Neural cell (in vitro differentiated cells): Measurements from ENCODE around the gene IFFO2. TPM values are rescaled to one million over a fixed set of nuclear protein-coding genes. Genes with fewer than 3 reads are reported as not detected.

Experiments
- H2AFZ ChIP-seq: fragments of 200-600, 300-800 bp; sonication (generic), shearing (Covaris generic); 2 replicates; pipeline ENCODE4 v1.6.0; 2014; ENCODE audit warnings: low read depth, mild to moderate bottlenecking, antibody characterized with exemption, low read length, moderate library complexity
- H3F3A ChIP-seq: fragments of 200-600 bp; shearing (Covaris generic); 2 replicates; pipeline ENCODE4 v1.6.1; 2016; ENCODE audit warnings: mild to moderate bottlenecking, moderate library complexity, mixed read lengths, antibody characterized with exemption, low read length; ENCODE audit not compliant: insufficient read depth, poor library complexity, severe bottlenecking
- H3K27ac ChIP-seq: fragments of 200-600, 300-800 bp; sonication (generic), shearing (Covaris generic); 2 replicates; pipeline ENCODE4 v1.5.1; 2014; ENCODE audit warnings: mild to moderate bottlenecking, low read length, moderate library complexity
- H3K27me3 ChIP-seq: fragments of 300-800, 200-600 bp; sonication (generic), shearing (Covaris generic); 2 replicates; pipeline ENCODE4 v1.6.0; 2014; ENCODE audit warnings: mild to moderate bottlenecking, low read depth, low read length, moderate library complexity; ENCODE audit not compliant: insufficient read depth
- H3K36me3 ChIP-seq: fragments of 300-800, 200-600 bp; sonication (generic), shearing (Covaris generic); 2 replicates; pipeline ENCODE4 v1.5.1; 2014; ENCODE audit warnings: mild to moderate bottlenecking, antibody characterized with exemption, low read length, moderate library complexity; ENCODE audit not compliant: insufficient read depth
- H3K4me2 ChIP-seq: fragments of 300-800, 200-600 bp; sonication (generic), shearing (Covaris generic); 2 replicates; pipeline ENCODE4 v1.6.0; 2014; ENCODE audit warnings: mild to moderate bottlenecking, low read length
- H3K4me3 ChIP-seq: fragments of 300-800, 200-600 bp; sonication (generic), shearing (Covaris generic); 2 replicates; pipeline ENCODE4 v1.5.1; 2014; ENCODE audit warnings: mild to moderate bottlenecking, low read length, moderate library complexity
- H3K79me2 ChIP-seq: fragments of 200-600 bp; shearing (Covaris generic); replicated peaks from 2 replicates; pipeline ENCODE4 v1.6.0; 2014; ENCODE audit warnings: mild to moderate bottlenecking, low read length, moderate library complexity; ENCODE audit not compliant: insufficient read depth
- H3K9ac ChIP-seq: fragments of 300-800, 200-600 bp; sonication (generic), shearing (Covaris generic); 2 replicates; pipeline ENCODE4 v1.6.1; 2016; ENCODE audit warnings: mild to moderate bottlenecking, low read length, mixed read lengths
- H3K9me2 ChIP-seq: fragments of 200-600 bp; shearing (Covaris generic); 2 replicates; pipeline ENCODE4 v1.6.1; 2016; ENCODE audit warnings: mild to moderate bottlenecking, low read length, mixed read lengths; ENCODE audit not compliant: insufficient read depth
- H3K9me3 ChIP-seq: fragments of 200-600, 300-800 bp; sonication (generic), shearing (Covaris generic); 2 replicates; pipeline ENCODE4 v1.6.1; 2016; ENCODE audit warnings: mild to moderate bottlenecking, mixed run types, low read length, moderate library complexity, mixed read lengths
- H4K20me1 ChIP-seq: fragments of 200-600 bp; shearing (Covaris generic); 2 replicates; pipeline ENCODE4 v1.6.1; 2016; ENCODE audit warnings: mild to moderate bottlenecking, mixed run types; ENCODE audit not compliant: insufficient read depth
- EP300 ChIP-seq: fragments of 450-650 bp; conservative IDR thresholded peaks from 2 replicates; pipeline ENCODE4 v1.6.1; 2014; ENCODE audit warnings: antibody characterized with exemption, mild to moderate bottlenecking, moderate library complexity; ENCODE audit not compliant: poor library complexity, severe bottlenecking
- EZH2 ChIP-seq: fragments of 200-600, 300-800 bp; shearing (Covaris generic), sonication (generic); IDR thresholded peaks from 2 replicates; pipeline ENCODE4 v1.6.1; 2014; ENCODE audit warnings: antibody characterized with exemption, low read length, borderline replicate concordance, mild to moderate bottlenecking; ENCODE audit not compliant: insufficient read depth, poor library complexity, severe bottlenecking
- MXI1 ChIP-seq: fragments of 450-650 bp; conservative IDR thresholded peaks from 2 replicates; pipeline ENCODE4 v1.6.1; 2014; ENCODE audit warnings: antibody characterized with exemption, mild to moderate bottlenecking; ENCODE audit not compliant: poor library complexity, severe bottlenecking
- POLR2AphosphoS5 ChIP-seq: IDR thresholded peaks from 2 replicates; pipeline ENCODE4 v1.6.1; 2012
- RAD21 ChIP-seq: fragments of 450-650 bp; conservative IDR thresholded peaks from 2 replicates; pipeline ENCODE4 v1.6.1; 2014; ENCODE audit warnings: antibody characterized with exemption, mild to moderate bottlenecking, moderate library complexity
- SMC3 ChIP-seq: fragments of 450-650 bp; conservative IDR thresholded peaks from 2 replicates; pipeline ENCODE4 v1.6.1; 2014; ENCODE audit warnings: antibody characterized with exemption, mild to moderate bottlenecking, moderate library complexity; ENCODE audit not compliant: poor library complexity
- TAF1 ChIP-seq: IDR thresholded peaks from 2 replicates; pipeline ENCODE4 v1.6.1; 2012; ENCODE audit warnings: low read depth
- polyA plus RNA-seq: library from polyadenylated mRNA; depleted of rRNA; stranded (reverse); fragments of >200 nt; gene quantifications from 2 replicates; pipeline ENCODE4 v1.2.3, GENCODE V29; 2014
- TF ChIP-seq, protein P1 (sequence below): fragments of 450-650 bp; IDR thresholded peaks from 2 replicates; pipeline ENCODE4 v1.5.1; 2014; ENCODE audit warnings: antibody characterized with exemption, mild to moderate bottlenecking, moderate library complexity; ENCODE audit not compliant: poor library complexity, severe bottlenecking
- TF ChIP-seq, protein P2 (sequence below): IDR thresholded peaks from 2 replicates; pipeline ENCODE4 v1.6.1; 2012; ENCODE audit warnings: borderline replicate concordance

Gene IFFO2
- polyA plus RNA-seq, 1 donor from 2014 or later = 2.6 TPM

DNA sequence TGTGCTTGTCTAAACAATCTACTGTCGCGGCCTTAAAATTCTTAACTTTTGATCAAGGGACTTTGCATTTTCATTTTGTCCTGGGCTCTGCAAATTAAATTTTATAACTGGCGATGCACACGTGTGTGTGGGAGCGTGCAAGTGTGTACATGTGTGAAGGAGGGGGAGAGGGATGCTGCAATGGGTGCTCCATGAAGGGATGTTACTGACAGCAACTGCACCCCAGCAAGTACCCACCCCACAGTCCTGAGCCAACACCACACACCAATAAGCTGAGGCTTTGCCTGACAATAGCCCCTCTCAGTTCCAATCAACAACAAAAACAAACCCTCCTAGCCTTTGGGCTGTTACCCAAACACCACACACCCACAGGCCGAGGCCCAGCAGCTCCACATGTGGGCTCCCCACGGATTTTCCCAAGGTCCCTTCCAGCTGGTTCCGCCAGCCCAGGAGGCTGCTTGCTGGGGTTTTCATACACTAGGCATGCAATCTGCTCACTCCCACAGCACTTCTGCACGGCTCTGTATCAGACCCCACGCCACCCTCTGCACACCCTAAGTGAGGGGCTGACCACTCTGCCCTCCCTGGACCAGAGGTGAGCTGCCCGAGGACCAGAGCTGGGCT, 32.8 kb upstream of the IFFO2 start:
- Histone ChIP-seq H3K9me2 (no peaks in the 10 kb centered on the region), H3F3A (no peaks in the 10 kb centered on the region), H2AFZ (no peak overlapping the region), H3K9ac (no peak overlapping the region), H3K4me2 (no peak overlapping the region), H3K27ac (no peak overlapping the region), H3K9me3 (no peaks in the 10 kb centered on the region), H3K79me2 (no peaks in the 10 kb centered on the region), H3K27me3 (no peaks in the 10 kb centered on the region), H4K20me1 (no peaks in the 10 kb centered on the region), H3K36me3 (no peaks in the 10 kb centered on the region), H3K4me3 (no peak overlapping the region)
- no peak for TF ChIP-seq EP300
- TF ChIP-seq TAF1 = no peak
- no peak for TF ChIP-seq SMC3
- no peak for TF ChIP-seq EZH2
- TF ChIP-seq, protein P1, sequence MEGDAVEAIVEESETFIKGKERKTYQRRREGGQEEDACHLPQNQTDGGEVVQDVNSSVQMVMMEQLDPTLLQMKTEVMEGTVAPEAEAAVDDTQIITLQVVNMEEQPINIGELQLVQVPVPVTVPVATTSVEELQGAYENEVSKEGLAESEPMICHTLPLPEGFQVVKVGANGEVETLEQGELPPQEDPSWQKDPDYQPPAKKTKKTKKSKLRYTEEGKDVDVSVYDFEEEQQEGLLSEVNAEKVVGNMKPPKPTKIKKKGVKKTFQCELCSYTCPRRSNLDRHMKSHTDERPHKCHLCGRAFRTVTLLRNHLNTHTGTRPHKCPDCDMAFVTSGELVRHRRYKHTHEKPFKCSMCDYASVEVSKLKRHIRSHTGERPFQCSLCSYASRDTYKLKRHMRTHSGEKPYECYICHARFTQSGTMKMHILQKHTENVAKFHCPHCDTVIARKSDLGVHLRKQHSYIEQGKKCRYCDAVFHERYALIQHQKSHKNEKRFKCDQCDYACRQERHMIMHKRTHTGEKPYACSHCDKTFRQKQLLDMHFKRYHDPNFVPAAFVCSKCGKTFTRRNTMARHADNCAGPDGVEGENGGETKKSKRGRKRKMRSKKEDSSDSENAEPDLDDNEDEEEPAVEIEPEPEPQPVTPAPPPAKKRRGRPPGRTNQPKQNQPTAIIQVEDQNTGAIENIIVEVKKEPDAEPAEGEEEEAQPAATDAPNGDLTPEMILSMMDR = no peak
- no peak for TF ChIP-seq MXI1
- no peak for TF ChIP-seq POLR2AphosphoS5

DNA sequence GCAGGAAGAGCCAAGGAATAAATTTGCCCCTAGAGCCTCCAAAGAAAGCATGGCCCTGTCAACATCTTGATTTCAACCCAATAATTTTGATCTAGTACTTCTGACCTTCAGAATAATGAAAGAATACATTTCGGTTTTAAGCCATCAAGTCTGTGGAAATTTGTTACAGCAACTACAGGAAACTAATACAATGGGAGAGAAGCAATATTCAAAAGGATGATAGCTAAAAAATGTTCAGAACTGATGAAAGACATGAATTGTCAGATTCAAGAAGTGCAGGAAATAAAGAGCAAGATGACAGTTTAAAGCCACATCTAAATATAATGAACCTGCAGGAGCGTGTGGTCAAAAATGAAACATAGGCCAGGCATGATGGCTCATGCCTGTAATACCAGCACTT, 24.8 kb upstream of the IFFO2 start:
- Histone ChIP-seq H4K20me1 (no peaks in the 10 kb centered on the region), H3K9ac (no peak overlapping the region), H3K4me2 (no peak overlapping the region), H3F3A (no peaks in the 10 kb centered on the region), H2AFZ (no peak overlapping the region), H3K27me3 (no peaks in the 10 kb centered on the region), H3K36me3 (no peaks in the 10 kb centered on the region), H3K79me2 (no peaks in the 10 kb centered on the region), H3K27ac (no peak overlapping the region), H3K9me3 (peaks cover 5% of the 10 kb centered on the region), H3K4me3 (no peak overlapping the region), H3K9me2 (no peaks in the 10 kb centered on the region)
- TF ChIP-seq, protein P1 = no peak
- TF ChIP-seq EZH2 = no peak
- no peak for TF ChIP-seq EP300
- no peak for TF ChIP-seq SMC3
- no peak for TF ChIP-seq MXI1
- no peak for TF ChIP-seq RAD21
- TF ChIP-seq, protein P2, sequence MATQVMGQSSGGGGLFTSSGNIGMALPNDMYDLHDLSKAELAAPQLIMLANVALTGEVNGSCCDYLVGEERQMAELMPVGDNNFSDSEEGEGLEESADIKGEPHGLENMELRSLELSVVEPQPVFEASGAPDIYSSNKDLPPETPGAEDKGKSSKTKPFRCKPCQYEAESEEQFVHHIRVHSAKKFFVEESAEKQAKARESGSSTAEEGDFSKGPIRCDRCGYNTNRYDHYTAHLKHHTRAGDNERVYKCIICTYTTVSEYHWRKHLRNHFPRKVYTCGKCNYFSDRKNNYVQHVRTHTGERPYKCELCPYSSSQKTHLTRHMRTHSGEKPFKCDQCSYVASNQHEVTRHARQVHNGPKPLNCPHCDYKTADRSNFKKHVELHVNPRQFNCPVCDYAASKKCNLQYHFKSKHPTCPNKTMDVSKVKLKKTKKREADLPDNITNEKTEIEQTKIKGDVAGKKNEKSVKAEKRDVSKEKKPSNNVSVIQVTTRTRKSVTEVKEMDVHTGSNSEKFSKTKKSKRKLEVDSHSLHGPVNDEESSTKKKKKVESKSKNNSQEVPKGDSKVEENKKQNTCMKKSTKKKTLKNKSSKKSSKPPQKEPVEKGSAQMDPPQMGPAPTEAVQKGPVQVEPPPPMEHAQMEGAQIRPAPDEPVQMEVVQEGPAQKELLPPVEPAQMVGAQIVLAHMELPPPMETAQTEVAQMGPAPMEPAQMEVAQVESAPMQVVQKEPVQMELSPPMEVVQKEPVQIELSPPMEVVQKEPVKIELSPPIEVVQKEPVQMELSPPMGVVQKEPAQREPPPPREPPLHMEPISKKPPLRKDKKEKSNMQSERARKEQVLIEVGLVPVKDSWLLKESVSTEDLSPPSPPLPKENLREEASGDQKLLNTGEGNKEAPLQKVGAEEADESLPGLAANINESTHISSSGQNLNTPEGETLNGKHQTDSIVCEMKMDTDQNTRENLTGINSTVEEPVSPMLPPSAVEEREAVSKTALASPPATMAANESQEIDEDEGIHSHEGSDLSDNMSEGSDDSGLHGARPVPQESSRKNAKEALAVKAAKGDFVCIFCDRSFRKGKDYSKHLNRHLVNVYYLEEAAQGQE = no peak
- TF ChIP-seq TAF1 = no peak
- TF ChIP-seq POLR2AphosphoS5 = no peak
